HG02938 (cell line): ENCODE data around the gene SUV39H1.

Experiments
- ATAC-seq: cut with Tn5 transposase; IDR thresholded peaks from one replicate; pipeline ENCODE4 v1.9.1; 2021; ENCODE audit warnings: mild to moderate bottlenecking, moderate library complexity; ENCODE audit not compliant: unreplicated experiment

Gene SUV39H1

DNA sequence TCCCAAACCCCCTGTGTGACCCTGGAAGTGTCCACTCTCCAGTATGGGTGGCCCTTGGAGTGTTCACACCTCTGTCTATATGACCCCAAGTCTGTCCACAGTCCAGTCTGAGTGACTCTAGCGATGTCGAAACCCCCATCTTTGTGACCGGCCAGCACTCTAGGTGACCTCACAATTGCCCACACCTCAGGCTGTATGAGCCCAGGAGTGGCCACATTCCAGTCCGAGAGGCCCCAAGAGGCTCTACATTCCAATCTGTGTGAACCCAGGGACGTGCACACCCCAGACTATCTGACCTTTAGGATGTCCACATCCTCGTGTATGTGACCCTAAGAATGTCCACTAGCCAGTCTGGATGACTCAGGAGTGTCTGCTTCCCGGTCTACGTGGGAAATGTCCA, 57.7 kb downstream of the SUV39H1 start:
- no peak for ATAC-seq
